BE2C (cell line): Measurements from ENCODE around the gene ADCY7.
"Not testable (repeated sequence)": the region's sequence is repeated elsewhere in the genome, so short reads cannot be mapped to it uniquely, and the experiment has no call there.

Experiments
- DNase-seq: peaks from one replicate; pipeline ENCODE4 v3.0.0-alpha.2; 2020
- H3K27me3 ChIP-seq: fragments of 250-450 bp; sonication (Bioruptor Pico); 2 replicates; pipeline ENCODE4 v1.5.1; 2020; ENCODE audit warnings: mild to moderate bottlenecking
- H3K36me3 ChIP-seq: fragments of 250-450 bp; sonication (Bioruptor Pico); 2 replicates; pipeline ENCODE4 v1.5.1; 2020; ENCODE audit warnings: mild to moderate bottlenecking
- H3K4me1 ChIP-seq: fragments of 250-450 bp; sonication (Bioruptor Pico); 2 replicates; pipeline ENCODE4 v1.5.1; 2020
- H3K4me3 ChIP-seq: 2 replicates; pipeline ENCODE4 v1.5.1; 2011; ENCODE audit warnings: low read depth, low read length
- H3K9me3 ChIP-seq: fragments of 250-450 bp; sonication (Bioruptor Pico); 2 replicates; pipeline ENCODE4 v1.5.1; 2020
- TF ChIP-seq, protein P1 (sequence below): IDR thresholded peaks from 2 replicates; pipeline ENCODE4 v1.5.1; 2012; ENCODE audit warnings: mild to moderate bottlenecking, low read depth, low read length

ADCY7 gene

DNA sequence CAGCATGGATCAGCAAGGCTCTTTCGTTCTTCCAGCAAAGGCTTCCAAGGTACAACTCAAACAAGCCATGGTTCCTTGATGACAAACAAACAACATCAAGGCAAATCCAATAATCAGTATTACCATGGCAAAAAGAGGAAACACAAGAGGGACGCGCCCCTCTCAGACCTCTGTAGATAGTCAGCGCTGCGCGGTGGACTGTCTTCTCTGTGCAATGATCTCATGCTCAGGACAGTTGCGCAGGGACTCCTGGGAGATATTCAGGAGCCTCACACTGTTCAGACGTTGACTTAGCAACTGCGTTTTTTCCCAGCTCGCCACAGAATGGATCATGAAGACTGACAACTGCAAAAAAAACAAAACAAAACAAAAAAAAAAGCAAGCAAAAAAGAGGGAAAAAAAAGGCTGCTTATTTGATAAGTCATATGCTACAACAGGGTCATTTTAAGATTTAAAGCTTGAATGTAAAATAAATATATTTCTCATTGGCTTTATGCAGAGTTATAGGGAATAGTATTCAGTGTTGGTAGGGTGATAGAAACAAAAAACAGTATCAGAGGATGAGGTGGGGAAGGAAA lies 37.1 kb upstream of the ADCY7 start:
- TF ChIP-seq, protein P1, sequence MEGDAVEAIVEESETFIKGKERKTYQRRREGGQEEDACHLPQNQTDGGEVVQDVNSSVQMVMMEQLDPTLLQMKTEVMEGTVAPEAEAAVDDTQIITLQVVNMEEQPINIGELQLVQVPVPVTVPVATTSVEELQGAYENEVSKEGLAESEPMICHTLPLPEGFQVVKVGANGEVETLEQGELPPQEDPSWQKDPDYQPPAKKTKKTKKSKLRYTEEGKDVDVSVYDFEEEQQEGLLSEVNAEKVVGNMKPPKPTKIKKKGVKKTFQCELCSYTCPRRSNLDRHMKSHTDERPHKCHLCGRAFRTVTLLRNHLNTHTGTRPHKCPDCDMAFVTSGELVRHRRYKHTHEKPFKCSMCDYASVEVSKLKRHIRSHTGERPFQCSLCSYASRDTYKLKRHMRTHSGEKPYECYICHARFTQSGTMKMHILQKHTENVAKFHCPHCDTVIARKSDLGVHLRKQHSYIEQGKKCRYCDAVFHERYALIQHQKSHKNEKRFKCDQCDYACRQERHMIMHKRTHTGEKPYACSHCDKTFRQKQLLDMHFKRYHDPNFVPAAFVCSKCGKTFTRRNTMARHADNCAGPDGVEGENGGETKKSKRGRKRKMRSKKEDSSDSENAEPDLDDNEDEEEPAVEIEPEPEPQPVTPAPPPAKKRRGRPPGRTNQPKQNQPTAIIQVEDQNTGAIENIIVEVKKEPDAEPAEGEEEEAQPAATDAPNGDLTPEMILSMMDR: no peak
- Histone ChIP-seq H3K27me3 (no peaks in the 10 kb centered on the region), H3K9me3 (no peaks in the 10 kb centered on the region), H3K36me3 (peaks cover 24% of the 10 kb centered on the region), H3K4me1 (no peaks in the 10 kb centered on the region), H3K4me3 (no peak overlapping the region)
- DNase-seq: no peak

DNA sequence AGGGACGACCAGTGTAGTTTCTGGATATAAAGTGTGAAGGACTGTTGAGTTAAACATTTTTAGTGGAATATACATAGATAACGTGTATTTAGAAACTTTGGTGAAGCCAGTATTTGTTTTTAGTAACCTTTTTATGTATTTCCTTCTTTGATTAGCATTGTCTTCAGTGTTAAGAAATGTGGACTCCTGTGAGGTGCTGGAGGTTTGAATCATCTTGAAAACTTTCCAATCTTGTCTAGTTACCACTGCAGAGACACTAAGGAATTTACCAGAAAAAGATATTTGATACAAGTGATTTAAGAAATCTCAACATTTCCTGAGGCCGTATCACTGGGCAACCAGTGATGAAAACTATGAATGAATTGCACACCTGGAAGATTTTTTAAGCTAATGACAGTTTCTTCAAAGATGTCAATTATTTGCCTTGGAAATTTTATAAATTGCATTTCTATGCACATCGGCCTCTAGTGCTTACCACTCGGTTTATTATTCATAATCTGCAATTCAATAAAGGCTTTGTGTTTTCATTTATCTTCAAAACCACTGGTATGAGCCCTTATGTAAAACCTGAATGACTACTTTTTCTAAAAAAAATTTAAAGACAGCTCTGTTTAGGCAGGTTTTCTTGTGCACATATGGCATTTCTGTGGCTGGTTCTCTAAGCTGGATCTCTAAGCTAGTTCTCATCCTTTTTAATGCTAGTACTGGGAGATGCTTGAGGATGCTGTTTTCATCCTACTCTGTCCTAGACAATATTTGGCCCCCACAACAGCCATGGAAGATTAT lies 31.4 kb upstream of the ADCY7 start:
- TF ChIP-seq, protein P1: no peak
- Histone ChIP-seq H3K4me1 (no peaks in the 10 kb centered on the region), H3K9me3 (0 out of 2 replicates have a peak, but pooled peaks cover 3% of the 10 kb centered on the region), H3K36me3 (no peaks in the 10 kb centered on the region), H3K27me3 (no peaks in the 10 kb centered on the region), H3K4me3 (no peak overlapping the region)
- no peak for DNase-seq

DNA sequence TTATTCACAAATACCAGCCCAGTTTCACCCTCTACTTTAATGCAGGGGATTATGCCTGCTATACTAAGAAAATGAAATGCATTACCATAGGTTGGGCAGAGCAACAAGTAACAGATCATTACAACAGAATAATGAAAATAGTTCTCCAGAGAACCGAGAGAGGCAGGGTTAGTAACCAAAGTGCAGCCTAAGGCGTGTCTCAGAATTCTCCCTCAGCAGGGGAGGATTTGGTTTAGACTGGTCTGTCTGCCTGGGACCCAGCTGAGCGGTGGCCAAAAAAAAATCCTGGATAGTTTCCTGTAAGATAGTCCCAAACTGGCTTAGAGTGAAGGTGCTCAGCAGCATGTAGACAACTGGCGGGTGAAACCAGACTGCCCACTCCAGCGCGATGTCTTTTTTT lies 30.8 kb upstream of the ADCY7 start:
- Histone ChIP-seq H3K4me1 (no peaks in the 10 kb centered on the region), H3K9me3 (0 out of 2 replicates have a peak, but pooled peaks cover 3% of the 10 kb centered on the region), H3K27me3 (no peaks in the 10 kb centered on the region), H3K4me3 (no peak overlapping the region), H3K36me3 (no peaks in the 10 kb centered on the region)
- DNase-seq: no peak
- TF ChIP-seq, protein P1: no peak

DNA sequence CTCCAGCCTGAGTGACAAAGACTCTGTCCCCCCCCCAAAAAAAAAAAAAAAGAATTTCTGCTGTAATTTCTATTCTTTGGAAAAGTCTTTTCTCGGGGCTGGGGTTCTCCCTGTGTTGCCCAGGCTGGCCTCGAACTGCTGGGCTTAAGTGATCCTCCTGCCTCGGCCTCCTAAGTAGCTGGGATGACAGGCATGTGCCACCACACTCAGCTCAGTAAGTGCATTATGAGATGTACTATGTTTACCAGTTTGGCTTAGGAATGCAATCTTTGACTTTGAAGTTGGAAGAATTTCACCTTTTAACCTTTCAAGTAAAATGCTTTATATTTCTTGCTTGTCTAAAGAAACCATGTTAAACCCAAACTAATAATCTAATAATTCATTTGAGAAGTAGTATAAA lies 28.0 kb upstream of the ADCY7 start:
- H3K4me1 ChIP-seq: no peaks in the 10 kb centered on the region
- DNase-seq: no peak
- peaks cover 5% of the 10 kb centered on the region for H3K27me3 ChIP-seq
- no peaks in the 10 kb centered on the region for H3K36me3 ChIP-seq
- H3K4me3 ChIP-seq: no peak overlapping the region
- 0 out of 2 replicates have a peak, but pooled peaks cover 3% of the 10 kb centered on the region for H3K9me3 ChIP-seq
- TF ChIP-seq, protein P1: no peak

GRCh38 chr16:50238868-50239301 lies 27.5 kb upstream of the ADCY7 start:
- DNase-seq: no peak
- Histone ChIP-seq H3K4me3 (no peak overlapping the region), H3K27me3 (peaks cover 5% of the 10 kb centered on the region), H3K9me3 (0 out of 2 replicates have a peak, but pooled peaks cover 3% of the 10 kb centered on the region), H3K36me3 (no peaks in the 10 kb centered on the region), H3K4me1 (no peaks in the 10 kb centered on the region)
- TF ChIP-seq, protein P1: no peak

- DNase-seq, H3K27me3 ChIP-seq, H3K36me3 ChIP-seq, H3K9me3 ChIP-seq, H3K4me3 ChIP-seq, H3K4me1 ChIP-seq: not testable (repeated sequence)
Observed at GRCh38 chr16:50243024-50243423, 23.3 kb upstream of the ADCY7 start.
